ENCODE results near the gene FBXL17.

The FBXL17 gene

GRCh38 chr5:108251350-108251749 is 130.5 kb downstream of the FBXL17 start:
- DNase-seq (ENCODE audit: low read depth in 4 of 4, low spot score in 1 of 4): no peak

- no peak for DNase-seq (ENCODE audit: low read depth in 4 of 4, low spot score in 1 of 4)
These were observed 132.0 kb downstream of the FBXL17 start for GRCh38 chr5:108249785-108250426.

DNA sequence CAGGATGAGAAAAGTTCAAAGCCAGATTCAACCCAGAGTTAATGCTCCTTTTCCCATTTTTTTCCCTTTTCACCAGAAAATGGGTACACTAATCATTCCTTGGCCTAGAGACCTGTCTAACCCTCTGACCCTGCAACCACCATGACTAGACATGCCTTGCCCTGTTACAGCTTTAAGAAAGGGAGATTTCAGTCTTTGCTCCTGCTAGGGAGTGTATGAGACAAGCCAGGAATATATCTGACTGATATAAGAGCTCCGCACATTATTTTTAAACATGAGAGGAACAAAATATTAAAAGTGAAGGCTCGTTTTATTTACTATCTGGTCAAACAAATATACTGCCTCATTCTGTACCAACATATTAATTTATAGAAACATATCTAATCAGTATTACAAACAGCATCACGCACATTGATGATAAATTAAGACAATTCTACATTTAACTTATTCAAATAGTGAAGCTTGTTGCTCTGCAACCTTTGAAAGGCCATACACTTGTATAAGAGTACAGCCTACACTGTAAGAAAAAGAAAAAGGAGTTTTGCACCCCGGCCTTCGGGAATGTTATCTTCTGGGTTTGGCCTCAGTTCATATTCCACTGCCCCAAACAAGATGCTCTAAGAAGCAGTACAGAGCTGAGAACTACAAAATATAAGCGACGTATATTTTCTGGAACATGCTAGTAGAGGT is 132.7 kb downstream of the FBXL17 start:
- DNase-seq (ENCODE audit: low read depth in 4 of 4, low spot score in 1 of 4): no peak

GRCh38 chr5:108238936-108239887 is 142.7 kb downstream of the FBXL17 start:
- no peak for DNase-seq (ENCODE audit: low read depth in 4 of 4, low spot score in 1 of 4)

DNA sequence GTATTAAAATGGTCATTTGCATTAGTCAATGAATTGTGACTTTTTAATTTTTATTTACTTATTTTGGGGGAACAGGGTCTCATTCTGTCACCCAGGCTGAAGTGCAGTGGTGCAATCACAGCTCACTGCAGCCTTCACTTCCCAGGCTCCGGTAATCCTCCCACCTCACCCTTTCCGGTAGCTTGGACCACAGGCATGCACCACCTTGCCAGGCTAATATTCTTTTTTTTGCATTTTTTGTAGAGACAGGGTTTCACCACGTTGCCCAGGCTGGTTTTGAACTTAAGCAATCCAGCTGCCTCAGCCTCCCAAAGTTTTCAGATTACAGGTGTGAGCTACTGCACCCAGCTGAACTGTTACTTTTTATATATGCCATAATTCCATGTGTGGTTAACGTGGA is 143.4 kb downstream of the FBXL17 start:
- no peak for DNase-seq (ENCODE audit: low read depth in 4 of 4, low spot score in 1 of 4)

DNA sequence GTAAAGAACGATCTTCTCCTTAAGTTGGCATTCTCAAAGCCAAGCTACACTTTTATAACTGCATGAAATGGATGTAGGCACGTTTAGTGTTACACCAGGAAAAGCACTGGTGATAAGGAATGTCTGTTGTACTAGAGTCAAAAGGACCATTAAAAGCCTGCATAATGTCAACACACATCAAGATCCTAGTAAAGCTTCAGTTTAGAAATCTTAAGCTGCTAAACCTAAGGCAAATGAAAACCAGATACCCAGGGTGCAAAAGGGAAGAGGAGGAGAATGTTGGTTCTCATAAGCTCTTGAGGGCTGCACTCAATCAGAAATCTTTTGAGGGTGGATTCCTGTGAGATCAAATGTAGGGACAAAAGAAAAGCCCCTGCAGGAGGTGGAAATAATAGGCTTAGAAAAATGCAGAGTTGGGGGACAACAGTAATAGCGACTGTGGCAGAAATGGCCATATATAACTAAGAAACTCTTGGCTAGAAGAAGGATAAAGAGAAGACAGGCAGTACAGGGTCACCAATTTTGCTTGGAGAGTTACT is 148.2 kb downstream of the FBXL17 start:
- DNase-seq (ENCODE audit: low read depth in 4 of 4, low spot score in 1 of 4): no peak

- DNase-seq (ENCODE audit: low read depth in 4 of 4, low spot score in 1 of 4): no peak
These were observed 149.1 kb downstream of the FBXL17 start for GRCh38 chr5:108232805-108233204.

DNA sequence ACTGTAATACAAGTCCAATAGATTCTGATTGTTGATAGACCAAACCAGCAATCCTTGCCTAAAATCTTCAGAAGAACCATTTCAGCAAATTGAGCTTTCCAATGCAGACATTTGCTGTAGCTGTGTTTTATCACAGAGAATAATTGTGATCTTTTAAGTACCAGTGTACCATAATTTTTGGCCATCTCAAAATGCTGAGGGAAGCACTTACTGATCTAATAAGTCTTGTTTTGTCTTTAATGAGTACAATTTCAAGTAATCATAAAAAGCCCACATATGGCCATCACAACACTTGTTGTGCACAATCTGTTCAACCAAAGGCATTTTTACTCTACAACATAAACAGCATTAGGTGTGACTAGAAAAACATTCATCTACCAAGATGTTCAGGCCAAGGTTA is 159.9 kb downstream of the FBXL17 start:
- no peak for DNase-seq (ENCODE audit: low read depth in 4 of 4, low spot score in 1 of 4)

GRCh38 chr5:108220834-108221233 is 161.1 kb downstream of the FBXL17 start:
- no peak for DNase-seq (ENCODE audit: low read depth in 4 of 4, low spot score in 1 of 4)

- DNase-seq (ENCODE audit: low read depth in 4 of 4, low spot score in 1 of 4): no peak
These were observed 165.0 kb downstream of the FBXL17 start for GRCh38 chr5:108216890-108217289.

- no peak for DNase-seq (ENCODE audit: low read depth in 4 of 4, low spot score in 1 of 4)
These were observed 167.0 kb downstream of the FBXL17 start for GRCh38 chr5:108214857-108215256.

GRCh38 chr5:108212775-108213346 is 169.0 kb downstream of the FBXL17 start:
- DNase-seq (ENCODE audit: low read depth in 4 of 4, low spot score in 1 of 4): no peak

DNA sequence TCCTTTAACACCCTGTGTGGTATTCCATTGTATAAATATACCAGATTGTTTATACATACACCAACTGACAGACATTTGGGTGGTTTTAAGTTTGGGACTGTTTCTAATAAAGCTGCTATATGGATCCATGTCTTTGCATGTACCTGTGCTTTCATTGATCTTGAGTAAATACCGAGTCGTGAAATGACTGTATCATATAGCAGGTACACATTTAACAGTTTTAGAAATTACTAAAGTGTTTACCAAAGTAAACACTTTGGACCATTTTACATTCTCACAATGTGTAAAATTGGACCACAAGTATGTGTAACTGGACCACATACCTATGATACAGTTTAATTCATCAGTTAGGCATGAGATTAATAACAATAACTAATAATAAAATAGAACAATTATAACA is 175.2 kb downstream of the FBXL17 start:
- no peak for DNase-seq (ENCODE audit: low read depth in 4 of 4, low spot score in 1 of 4)

GRCh38 chr5:108201721-108202120 is 180.2 kb downstream of the FBXL17 start:
- DNase-seq (ENCODE audit: low read depth in 4 of 4, low spot score in 1 of 4): no peak

DNA sequence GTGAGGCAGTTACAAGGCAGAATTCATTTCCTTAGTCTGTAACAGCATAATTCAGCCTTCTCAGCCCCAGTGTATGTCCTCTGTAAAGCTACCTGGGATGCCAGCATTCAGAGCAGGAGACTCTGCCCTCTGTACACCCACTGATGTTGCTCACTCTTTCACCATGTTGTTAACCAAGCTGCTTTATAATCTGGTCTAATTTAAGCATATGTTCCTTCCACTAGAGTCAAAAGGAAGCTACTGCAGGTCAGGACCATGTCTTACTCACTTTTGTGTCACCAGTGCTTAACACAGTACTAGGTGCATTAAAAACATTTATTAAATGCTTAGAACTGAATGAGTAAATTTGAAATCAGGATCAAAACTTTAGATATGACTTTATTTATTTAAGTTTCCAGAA is 185.6 kb downstream of the FBXL17 start:
- no peak for DNase-seq (ENCODE audit: low read depth in 4 of 4, low spot score in 1 of 4)

DNA sequence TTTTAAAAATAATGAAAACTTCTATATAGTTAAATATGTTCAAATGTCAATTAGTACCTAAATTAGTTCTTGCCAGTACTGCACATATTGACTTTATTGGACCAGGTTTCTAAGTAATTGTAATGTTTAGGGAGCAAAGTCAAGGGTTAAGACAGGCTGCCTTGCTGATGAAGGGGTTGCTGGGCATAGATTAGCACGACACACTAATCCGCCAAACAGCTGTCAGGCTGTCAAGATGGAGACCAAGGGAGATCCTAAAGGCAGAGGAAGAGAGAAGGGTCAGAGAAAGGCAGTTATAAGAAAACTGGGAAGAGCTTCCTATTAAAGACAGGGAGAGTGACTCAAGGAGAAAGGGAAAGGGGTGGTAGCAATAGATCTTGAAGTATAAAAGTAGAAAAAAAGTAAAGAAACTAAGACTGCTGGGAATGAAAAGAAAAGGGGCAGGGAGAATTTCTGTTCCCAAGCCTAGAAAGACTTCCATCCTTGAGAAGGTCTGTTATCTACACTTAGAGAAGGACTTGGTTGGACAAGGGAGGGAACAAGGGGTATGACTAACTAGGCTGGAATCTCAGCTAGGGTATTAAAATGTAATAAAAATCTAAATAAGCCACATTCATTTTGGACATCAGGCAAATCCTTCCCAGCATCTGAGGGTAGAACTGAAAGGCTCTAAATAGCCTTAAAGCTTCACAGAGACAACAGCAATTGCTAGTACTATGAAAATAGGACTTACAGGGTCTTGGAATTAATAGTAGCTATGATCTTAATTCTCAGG is 188.7 kb downstream of the FBXL17 start:
- DNase-seq (ENCODE audit: low read depth in 4 of 4, low spot score in 1 of 4): no peak

GRCh38 chr5:108184940-108185339 is 197.0 kb downstream of the FBXL17 start:
- no peak for DNase-seq (ENCODE audit: low read depth in 4 of 4, low spot score in 1 of 4)

GRCh38 chr5:108181975-108182374 is 199.9 kb downstream of the FBXL17 start:
- DNase-seq (ENCODE audit: low read depth in 4 of 4, low spot score in 1 of 4): no peak

GRCh38 chr5:108174286-108174685 is 207.6 kb downstream of the FBXL17 start:
- no peak for DNase-seq (ENCODE audit: low read depth in 4 of 4, low spot score in 1 of 4)

DNA sequence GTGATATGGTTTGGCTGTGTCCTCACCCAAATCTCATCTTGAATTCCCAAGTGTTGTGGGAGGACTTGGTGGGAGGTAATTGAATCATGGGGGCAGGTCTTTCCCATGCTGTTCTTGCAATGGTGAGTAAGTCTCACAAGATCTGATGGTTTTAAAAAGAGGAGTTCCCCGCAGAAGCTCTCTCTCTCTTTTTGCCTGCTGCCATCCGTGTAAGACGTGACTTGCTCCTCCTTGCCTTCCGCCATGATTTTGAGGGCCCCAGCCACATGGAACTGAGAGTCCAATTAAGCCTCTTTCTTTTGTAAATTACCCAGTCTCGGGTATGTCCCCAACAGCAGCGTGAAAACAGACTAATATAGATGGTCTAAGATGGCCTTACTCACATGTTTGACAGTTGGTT is 210.1 kb downstream of the FBXL17 start:
- DNase-seq (ENCODE audit: low read depth in 4 of 4, low spot score in 1 of 4): no peak

DNA sequence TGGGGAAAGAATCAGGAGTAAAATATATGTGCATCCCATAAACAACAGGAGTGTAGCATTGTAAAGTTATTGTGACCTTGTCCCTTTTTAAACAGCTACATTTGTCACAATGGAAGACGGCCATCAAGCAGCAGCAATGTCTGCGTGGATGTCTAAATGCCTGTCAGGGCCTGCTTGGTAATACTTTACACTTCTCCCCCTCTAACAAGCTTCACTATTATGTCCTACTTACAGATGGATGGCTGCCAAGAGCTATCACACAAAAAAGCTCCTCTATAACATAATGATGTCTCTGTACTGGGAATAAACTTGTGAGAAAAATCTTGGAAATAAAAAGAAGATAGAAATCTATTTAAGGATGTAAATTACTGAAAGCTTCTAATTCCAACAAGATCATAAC is 213.0 kb downstream of the FBXL17 start:
- DNase-seq (ENCODE audit: low read depth in 4 of 4, low spot score in 1 of 4): no peak

Measured in stimulated activated CD4-positive, alpha-beta T cell treated with anti-CD3 and anti-CD28 coated beads, Interleukin-1b, Interleukin-23, amount 100 ng/mL, for 24 hours (primary cell).